OCI-LY7 (cell line): Measurements from ENCODE around the gene RAB26. TPM values are rescaled to one million over a fixed set of nuclear protein-coding genes. Genes with fewer than 3 reads are reported as not detected.
"Not testable (repeated sequence)": the region's sequence is repeated elsewhere in the genome, so short reads cannot be mapped to it uniquely, and the experiment has no call there.

Experiments
- BruUV-seq: library from RNA; stranded (reverse); fragments of 400-500 nt; replicated peaks from 2 replicates; lab custom pipeline; 2021; lab: Mats Ljungman, UMichigan
- CTCF ChIA-PET: fragments of 300-600 bp; sonication (Branson Sonifier 250); formaldehyde crosslinking; loops from one replicate; lab custom pipeline; 2022; ENCODE audit warnings: antibody characterized with exemption; ENCODE audit not compliant: unreplicated experiment; lab: Charles Lee
- POLR2A ChIA-PET: fragments of 300-600 bp; sonication (Branson Sonifier 250); formaldehyde crosslinking; loops from one replicate; lab custom pipeline; 2022; ENCODE audit warnings: antibody characterized with exemption; lab: Charles Lee
- DNase-seq: peaks from one replicate; pipeline ENCODE4 v3.0.0-alpha.2; 2015; ENCODE audit warnings: low spot score
- H2AFZ ChIP-seq: fragments of 200-600 bp; sonication (generic), shearing (Covaris generic); 2 replicates; pipeline ENCODE4 v1.6.1; 2014; ENCODE audit warnings: mild to moderate bottlenecking, antibody characterized with exemption, low read length, moderate library complexity
- H3K27ac ChIP-seq: fragments of 200-600 bp; sonication (generic); 2 replicates; pipeline ENCODE4 v1.5.1; 2014; ENCODE audit warnings: mixed run types, low read depth, mild to moderate bottlenecking, moderate library complexity, low read length, inconsistent platforms; ENCODE audit not compliant: poor library complexity, severe bottlenecking
- H3K36me3 ChIP-seq: fragments of 200-600 bp; sonication (generic); 2 replicates; pipeline ENCODE4 v1.6.1; 2014; ENCODE audit warnings: mild to moderate bottlenecking, antibody characterized with exemption, low read length, moderate library complexity, mixed read lengths; ENCODE audit not compliant: insufficient read depth
- H3K4me1 ChIP-seq: fragments of 200-600 bp; sonication (generic); 2 replicates; pipeline ENCODE4 v1.5.1; 2014; ENCODE audit warnings: mild to moderate bottlenecking, low read length; ENCODE audit not compliant: insufficient read depth, poor library complexity, severe bottlenecking
- H3K4me2 ChIP-seq: fragments of 200-600 bp; sonication (generic); 2 replicates; pipeline ENCODE4 v1.6.1; 2014; ENCODE audit warnings: mild to moderate bottlenecking, low read length
- H3K4me3 ChIP-seq: fragments of 200-600 bp; sonication (generic); 2 replicates; pipeline ENCODE4 v1.5.1; 2014; ENCODE audit warnings: mild to moderate bottlenecking, low read depth, low read length; ENCODE audit not compliant: poor library complexity, severe bottlenecking
- H3K79me2 ChIP-seq: fragments of 200-600 bp; sonication (generic); 2 replicates; pipeline ENCODE4 v1.6.1; 2016; ENCODE audit warnings: low read depth, mild to moderate bottlenecking, low read length, moderate library complexity, mixed read lengths; ENCODE audit not compliant: insufficient read depth
- H3K9me2 ChIP-seq: fragments of 200-600 bp; sonication (generic); 2 replicates; pipeline ENCODE4 v1.6.1; 2016; ENCODE audit warnings: mild to moderate bottlenecking, low read length, mixed read lengths; ENCODE audit not compliant: insufficient read depth
- H3K9me3 ChIP-seq: fragments of 200-600 bp; sonication (generic); 2 replicates; pipeline ENCODE4 v1.6.1; 2014; ENCODE audit warnings: mild to moderate bottlenecking, mixed run types, low read length, mixed read lengths
- H4K20me1 ChIP-seq: fragments of 200-600 bp; sonication (generic); 2 replicates; pipeline ENCODE4 v1.6.1; 2014; ENCODE audit warnings: mild to moderate bottlenecking, antibody characterized with exemption, low read length, moderate library complexity, mixed read lengths; ENCODE audit not compliant: insufficient read depth
- CTCF ChIP-seq: fragments of 200-600 bp; sonication (generic); conservative IDR thresholded peaks from 2 replicates; pipeline ENCODE4 v1.5.1; 2014; ENCODE audit warnings: mild to moderate bottlenecking, antibody characterized with exemption, low read length, moderate library complexity, mixed read lengths
- EZH2phosphoT487 ChIP-seq: fragments of 200-600 bp; sonication (generic); IDR thresholded peaks from 2 replicates; pipeline ENCODE4 v1.6.1; 2018; ENCODE audit warnings: low read depth, borderline replicate concordance, mild to moderate bottlenecking, mixed run types, antibody characterized with exemption, low read length, moderate library complexity, mixed read lengths
- intact Hi-C: fragments of 100-400 bp; cut with micrococcal nuclease; formaldehyde crosslinking; loops from one replicate; pipeline ENCODE4 v1.10.0; 2022; ENCODE audit not compliant: unreplicated experiment
- total RNA-seq, 2 experiments: library from RNA; depleted of rRNA in 1 of 2; stranded (reverse); fragments of >200 nt in 1 of 2; shearing (Covaris generic) in 1 of 2; gene quantifications; 2 replicates each; pipeline ENCODE4 v1.2.3, GENCODE V29; 2014 to 2022

The RAB26 gene
- total RNA-seq, 2 experiments from 2014 or later = 5.0 to 9.5 TPM

DNA sequence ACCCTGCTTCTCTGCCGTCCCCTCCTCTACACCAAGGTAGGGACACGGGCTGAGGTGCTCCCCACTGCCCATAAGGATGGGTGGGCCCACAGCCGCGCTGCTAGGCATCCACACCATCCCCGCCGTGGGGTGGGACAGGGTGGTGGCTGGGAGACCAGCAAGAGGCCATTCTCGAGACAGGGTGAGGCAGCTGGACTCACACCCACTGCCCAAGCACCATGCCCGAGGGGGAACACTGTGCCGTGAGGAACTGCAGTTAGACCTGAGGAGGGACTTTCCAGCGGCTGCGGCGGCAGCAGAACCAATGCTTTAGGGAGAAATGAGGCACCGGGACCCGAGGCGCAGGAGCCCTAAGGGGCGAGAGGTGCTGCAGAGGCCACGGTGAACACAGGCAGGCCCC lies 26.0 kb upstream of the RAB26 start:
- DNase-seq = no peak
- Histone ChIP-seq H3K79me2 (no peaks in the 10 kb centered on the region), H3K9me2 (no peaks in the 10 kb centered on the region), H2AFZ (no peak overlapping the region), H4K20me1 (no peaks in the 10 kb centered on the region), H3K9me3 (no peaks in the 10 kb centered on the region), H3K36me3 (no peaks in the 10 kb centered on the region), H3K4me2 (no peak overlapping the region), H3K27ac (no peak overlapping the region), H3K4me3 (no peak overlapping the region), H3K4me1 (no peaks in the 10 kb centered on the region)
- no peak for TF ChIP-seq CTCF
- no peak for TF ChIP-seq EZH2phosphoT487
- intact Hi-C loops = no loop called here
- BruUV-seq = no TSS peak
- ChIA-PET POLR2A (no interaction called here), CTCF (no interaction called here)

- BruUV-seq, H3K36me3 ChIP-seq, POLR2A ChIA-PET, intact Hi-C loops, H4K20me1 ChIP-seq, DNase-seq, H3K4me2 ChIP-seq, H3K9me3 ChIP-seq, H3K4me3 ChIP-seq, H3K79me2 ChIP-seq, H3K4me1 ChIP-seq, H3K9me2 ChIP-seq, H3K27ac ChIP-seq, H2AFZ ChIP-seq, CTCF ChIA-PET: not testable (repeated sequence)
Observed at GRCh38 chr16:2122934-2123683, 25.3 kb upstream of the RAB26 start.

DNA sequence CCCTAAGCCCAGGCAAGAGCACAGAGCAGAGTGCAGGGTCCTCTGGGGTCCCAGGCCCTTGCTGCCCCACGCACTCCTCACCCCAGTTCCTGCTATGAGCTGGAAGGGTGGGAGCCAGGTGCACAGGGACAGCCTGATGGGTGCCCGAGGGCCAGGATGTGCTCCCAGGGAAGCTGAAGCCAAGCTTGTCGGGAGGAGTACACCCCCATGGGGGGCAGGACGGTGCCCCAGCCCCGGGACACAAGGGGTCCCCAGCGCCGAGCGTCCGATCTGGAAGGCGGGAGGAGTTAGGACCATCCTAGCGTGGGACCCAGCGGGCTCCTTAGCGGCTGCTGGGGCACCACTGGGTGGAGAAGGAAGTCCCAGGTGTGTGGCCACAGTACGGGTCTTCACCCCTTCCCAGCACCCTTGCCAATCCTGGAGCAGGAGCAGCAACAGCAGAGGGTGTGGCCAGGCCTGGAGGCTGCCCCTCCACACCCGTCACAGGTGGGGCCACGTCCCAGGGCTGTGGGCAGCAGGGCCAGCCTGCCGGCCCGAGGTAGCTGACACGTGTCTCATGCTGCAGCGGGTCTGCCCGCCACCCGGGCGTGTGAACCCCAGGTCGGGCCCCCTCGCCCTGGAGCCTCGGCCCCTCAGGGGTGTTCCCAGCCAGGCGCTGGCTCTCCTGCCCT lies 24.6 kb upstream of the RAB26 start:
- H3K4me1 ChIP-seq, POLR2A ChIA-PET, H3K9me2 ChIP-seq, H3K9me3 ChIP-seq, H4K20me1 ChIP-seq, H3K27ac ChIP-seq, H3K4me3 ChIP-seq, DNase-seq, H2AFZ ChIP-seq, H3K36me3 ChIP-seq, BruUV-seq, H3K79me2 ChIP-seq, intact Hi-C loops, H3K4me2 ChIP-seq, CTCF ChIA-PET: not testable (repeated sequence)

GRCh38 chr16:2124377-2124693 lies 24.1 kb upstream of the RAB26 start:
- H3K4me3 ChIP-seq, H3K9me2 ChIP-seq, H3K9me3 ChIP-seq, intact Hi-C loops, H3K79me2 ChIP-seq, H4K20me1 ChIP-seq, H3K27ac ChIP-seq, H3K36me3 ChIP-seq, H3K4me2 ChIP-seq, H2AFZ ChIP-seq, CTCF ChIA-PET, BruUV-seq, POLR2A ChIA-PET, DNase-seq: not testable (repeated sequence)
- peaks cover 10% of the 10 kb centered on the region for H3K4me1 ChIP-seq

DNA sequence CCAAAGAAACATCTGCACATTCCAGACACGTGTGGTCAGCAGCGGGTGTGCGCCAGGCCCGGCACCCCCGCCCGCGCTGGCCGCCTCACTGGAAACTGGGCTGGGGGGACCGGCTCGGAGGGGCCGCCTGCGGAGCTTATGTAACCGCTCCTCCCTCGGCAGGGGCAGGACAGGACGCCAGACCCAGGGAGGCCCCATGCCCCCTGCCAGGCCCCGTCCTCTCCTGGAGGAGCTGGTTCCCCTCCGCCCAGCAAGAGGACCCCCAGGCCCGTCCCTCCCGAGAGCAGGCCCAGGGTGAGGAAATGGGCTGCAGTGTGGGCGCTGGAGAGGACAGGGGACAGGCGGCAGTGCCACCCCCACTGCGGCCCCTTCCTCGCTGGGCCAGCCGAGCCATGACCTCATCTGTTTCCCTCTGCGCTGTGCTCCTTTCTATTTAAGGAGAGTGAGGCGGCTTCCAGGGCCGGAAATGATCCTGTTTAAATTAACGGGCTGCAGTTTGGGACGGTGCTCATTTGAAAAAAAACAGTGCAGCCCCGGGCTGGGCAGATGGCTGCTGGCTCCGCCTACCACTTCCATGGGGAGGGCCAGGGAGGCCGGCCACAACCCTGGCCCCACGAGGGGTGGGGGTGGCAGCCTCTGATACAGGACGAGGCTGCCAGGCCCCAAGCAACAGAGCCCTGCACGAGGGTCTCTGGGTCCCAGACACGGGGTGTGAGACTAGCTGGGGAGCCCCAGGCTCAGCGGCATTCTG lies 23.6 kb upstream of the RAB26 start:
- H3K4me2 ChIP-seq, H3K79me2 ChIP-seq, BruUV-seq, H3K36me3 ChIP-seq, intact Hi-C loops, POLR2A ChIA-PET, DNase-seq, H3K27ac ChIP-seq, H3K9me2 ChIP-seq, H3K4me3 ChIP-seq, CTCF ChIA-PET, H3K9me3 ChIP-seq, H4K20me1 ChIP-seq, H2AFZ ChIP-seq: not testable (repeated sequence)
- peaks cover 12% of the 10 kb centered on the region for H3K4me1 ChIP-seq
